HS-27A (cell line): ENCODE data around the gene ADAM33.

Source experiments
- DNase-seq: peaks from one replicate; pipeline ENCODE4 v3.0.0-alpha.2; 2012; ENCODE audit warnings: low read depth, missing footprints

Gene ADAM33

DNA sequence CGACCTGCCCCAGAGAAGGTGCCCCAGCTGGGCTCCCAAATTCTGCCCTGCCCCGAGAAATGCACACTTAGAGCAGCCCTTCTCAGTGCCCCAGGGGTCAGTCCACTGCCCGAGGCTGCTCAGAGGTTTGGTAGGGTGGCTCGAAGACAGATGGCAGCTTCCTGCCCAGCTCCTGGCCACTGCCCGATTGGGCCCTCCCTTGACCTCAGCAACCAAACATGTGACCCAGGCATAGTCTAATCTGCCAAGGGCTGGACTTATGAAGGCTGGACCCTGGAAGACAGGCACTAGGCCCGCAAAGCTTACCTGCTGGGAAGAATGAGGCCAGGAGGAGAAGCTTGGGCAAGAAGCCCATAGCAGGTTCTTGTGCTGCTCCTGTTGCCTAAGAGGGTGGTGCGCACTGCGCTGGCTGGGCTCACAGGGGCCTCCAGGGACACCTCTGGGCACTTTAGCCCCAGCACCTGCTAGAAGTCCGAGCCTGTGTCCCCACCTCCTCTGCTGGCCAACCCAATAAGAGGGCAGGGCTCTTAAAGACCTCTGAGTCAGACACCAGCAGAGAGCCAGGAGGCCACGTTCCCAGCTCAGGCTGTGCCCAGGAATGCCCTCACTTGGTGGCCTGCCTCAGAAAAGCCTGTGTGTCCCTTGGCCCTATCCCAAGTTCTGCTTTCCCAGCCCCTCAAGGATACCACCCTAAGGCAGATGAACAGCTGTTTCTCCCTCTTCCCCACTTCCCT, 25.1 kb upstream of the ADAM33 start:
- DNase-seq = no peak

- no peak for DNase-seq
Observed at GRCh38 chr20:3705970-3706739, 24.3 kb upstream of the ADAM33 start.

- no peak for DNase-seq
Observed at GRCh38 chr20:3705491-3705969, 23.7 kb upstream of the ADAM33 start.

DNA sequence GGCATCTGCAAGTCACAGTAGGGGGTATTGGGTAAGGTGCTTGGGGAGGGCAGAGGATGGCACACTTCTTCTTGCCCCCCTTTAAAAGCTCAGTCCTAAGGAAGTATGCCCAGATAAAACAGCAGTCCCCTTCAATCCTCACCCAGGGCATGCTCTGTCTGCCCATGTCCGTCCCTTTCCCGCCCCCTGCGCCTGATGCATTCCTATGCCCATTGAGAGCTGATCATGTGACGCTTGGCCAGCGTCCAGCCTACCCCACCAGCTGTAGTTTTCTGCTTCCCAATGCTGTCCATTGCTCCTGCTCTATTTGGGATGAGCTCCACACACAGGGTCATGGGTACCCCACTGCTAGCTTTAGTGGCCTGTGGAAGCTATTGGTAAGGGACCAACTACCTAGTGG, 22.3 kb upstream of the ADAM33 start:
- no peak for DNase-seq

GRCh38 chr20:3702611-3703391, 21.0 kb upstream of the ADAM33 start:
- no peak for DNase-seq

DNA sequence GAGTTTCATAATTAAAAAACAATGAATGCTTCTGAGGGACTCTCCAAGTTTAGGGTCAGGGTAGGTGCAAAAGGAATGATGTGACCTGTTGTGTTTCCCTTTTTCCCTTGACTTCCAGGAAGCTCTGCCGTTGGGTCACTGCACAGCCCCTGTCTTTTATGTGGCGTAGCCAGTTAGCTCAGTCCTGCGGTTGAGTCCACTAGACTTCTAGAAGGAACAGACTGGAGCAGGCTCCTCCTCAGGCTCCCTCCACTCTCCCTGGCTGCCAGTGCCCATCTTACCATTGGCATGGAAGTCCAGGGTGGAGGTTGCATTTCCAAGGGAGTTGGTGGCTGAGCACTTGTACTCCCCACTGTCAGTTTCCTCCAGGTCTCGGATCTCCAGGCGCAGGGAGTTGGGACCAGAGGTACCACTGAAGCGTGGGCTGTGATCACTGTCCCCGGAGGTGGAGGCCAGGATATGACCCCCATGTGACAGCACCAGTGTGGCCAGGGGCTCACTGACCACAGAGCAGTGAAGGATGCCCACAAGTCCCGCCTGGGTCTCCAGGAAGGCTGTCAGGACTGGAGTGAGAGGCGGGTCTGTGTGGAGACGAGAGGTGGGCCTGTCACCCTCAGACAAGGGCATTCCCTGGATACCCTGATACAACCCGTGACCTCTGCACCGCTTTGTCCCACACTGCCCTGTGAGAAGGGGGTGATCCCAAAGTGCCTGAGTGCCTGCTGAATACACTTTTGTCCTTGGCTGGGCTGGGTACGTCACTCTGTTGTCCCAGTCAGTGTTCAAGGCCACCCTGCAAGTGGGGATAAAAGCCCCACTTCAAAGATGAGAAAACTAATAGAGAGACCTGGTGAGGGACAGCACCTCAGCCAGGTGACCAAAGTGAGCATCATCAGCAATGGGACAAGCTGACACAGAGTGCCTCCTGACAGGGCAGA, 19.5 kb upstream of the ADAM33 start:
- no peak for DNase-seq

GRCh38 chr20:3699037-3699436, 17.2 kb upstream of the ADAM33 start:
- no peak for DNase-seq

DNA sequence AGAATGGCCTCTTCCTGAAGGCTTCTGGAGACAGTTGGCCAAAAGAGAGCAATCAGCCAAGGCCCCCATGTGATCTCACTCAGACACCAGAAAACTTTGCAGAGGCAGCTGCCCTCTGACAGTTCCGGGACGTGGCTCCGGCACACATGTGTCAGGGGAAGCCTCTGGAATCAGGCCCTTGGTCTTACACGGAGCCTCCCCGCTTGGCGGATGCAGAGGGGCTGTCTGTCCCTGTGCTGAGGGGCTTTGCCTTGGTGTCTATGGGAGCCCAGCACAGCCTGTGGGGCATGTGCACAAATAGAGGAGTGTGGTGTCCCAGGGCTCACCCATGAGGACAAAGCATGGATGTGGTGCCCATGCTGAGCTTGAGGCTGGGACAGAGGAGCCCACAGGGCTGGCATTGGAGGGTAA, 16.8 kb upstream of the ADAM33 start:
- DNase-seq = no peak

DNA sequence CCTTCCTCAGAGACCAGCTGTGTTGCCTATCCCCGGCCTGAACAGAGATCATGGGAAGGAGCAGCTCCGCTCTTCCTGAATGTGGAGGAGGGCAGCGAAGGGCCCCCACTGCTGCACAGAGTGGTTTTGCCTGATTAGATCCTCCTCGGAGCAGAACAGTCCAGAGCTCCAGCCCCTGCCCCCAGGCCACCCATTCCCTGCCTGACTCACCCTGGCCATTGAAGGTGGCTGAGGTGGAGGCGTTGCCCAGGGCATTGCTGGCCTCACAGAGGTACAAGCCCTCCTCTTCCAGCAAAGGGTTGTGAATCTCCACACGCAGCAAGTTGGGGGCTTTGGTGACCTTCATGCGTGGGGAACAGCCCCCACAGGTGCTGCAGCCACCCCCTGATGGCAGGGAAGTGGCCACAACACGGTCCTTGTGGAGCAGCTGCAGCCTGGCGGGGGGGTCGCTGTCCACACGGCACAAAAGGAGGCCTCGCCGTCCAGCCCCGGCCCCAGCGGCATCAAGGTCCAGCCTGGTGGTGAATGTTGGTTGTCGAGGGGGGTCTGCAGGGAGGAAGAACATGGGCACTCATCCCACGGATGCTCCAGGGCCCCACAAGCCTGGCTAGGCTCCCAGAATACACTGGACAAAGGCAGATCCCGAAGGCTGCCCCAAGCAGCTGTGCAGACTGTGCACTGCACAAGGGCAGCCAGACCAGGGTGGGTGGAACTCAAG, 15.9 kb upstream of the ADAM33 start:
- DNase-seq = no peak

DNA sequence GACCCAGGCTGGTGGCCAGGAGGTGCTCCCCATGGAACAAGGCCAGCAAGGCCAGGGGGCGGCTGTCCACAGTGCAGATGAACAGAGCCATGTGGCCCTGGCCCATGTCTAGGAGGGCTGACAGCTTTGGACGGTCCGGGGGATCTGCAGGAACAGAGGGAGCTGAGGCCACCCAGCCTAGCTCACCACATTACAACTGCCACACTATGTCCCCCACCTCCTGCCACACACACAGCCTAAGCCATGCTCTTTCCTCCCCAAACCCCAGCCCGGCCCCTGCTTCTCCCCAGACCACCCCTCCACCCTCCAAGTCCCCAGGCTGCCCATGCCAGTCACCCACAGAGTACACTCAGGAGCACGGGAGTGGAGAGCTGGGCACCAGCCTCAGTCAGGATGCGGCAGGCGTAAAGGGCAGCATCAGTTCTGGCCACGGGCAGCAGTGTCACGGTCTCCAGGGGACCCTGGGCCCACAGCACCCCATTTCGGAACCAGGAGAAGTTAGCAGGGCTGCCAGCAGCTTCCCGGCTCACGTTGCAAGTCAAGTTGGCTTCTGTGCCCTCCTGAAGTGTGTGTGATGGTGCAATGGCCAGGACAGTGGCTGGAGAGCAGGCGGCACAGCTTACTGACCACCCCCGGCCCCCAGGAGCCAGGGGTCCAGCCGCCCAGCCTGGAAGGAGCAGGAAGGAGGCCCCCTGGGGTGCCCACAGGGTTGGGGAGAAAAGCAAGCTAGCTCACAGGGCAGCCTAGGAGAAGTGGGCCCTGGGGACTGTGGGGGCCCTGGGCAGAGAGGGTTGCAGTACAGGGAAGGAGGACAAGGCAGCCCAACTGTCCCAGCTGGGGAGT, 15.2 kb upstream of the ADAM33 start:
- no peak for DNase-seq

- no peak for DNase-seq
Observed at GRCh38 chr20:3696200-3696599, 14.4 kb upstream of the ADAM33 start.

- DNase-seq = no peak
Observed at GRCh38 chr20:3694864-3695263, 13.1 kb upstream of the ADAM33 start.

GRCh38 chr20:3693376-3693775, 11.6 kb upstream of the ADAM33 start:
- no peak for DNase-seq

DNA sequence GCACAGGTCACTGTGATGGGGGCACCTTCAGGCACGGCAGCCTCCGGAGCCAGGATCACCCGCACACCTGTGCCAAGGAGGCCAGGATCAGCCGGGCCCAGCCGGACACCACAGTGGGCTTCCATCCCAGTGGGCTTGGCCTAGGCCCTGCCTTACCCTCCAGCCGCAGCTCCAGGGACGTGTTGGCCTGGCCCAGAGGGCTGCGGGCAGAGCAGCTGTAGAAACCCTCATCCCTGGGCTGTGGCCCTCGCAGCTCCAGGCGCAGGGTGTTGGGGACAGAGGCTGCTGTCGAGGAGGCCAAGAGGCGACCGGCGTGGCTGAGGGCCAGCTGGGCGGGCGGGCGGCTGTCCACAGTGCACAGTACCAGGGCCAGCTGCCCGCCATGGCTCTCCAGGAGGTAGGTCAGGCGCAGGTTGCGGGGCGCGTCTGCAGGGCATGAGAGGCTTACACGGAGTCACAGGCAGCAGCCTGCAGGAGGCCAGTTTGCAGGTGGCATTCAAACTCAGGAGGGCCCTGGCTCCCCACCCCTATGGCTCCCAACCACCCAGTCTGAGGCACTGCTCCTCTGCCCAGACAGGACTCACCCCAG, 11.0 kb upstream of the ADAM33 start:
- no peak for DNase-seq

GRCh38 chr20:3691897-3692296, 10.1 kb upstream of the ADAM33 start:
- no peak for DNase-seq

- DNase-seq = no peak
Observed at GRCh38 chr20:3691306-3691705, 9.5 kb upstream of the ADAM33 start.

DNA sequence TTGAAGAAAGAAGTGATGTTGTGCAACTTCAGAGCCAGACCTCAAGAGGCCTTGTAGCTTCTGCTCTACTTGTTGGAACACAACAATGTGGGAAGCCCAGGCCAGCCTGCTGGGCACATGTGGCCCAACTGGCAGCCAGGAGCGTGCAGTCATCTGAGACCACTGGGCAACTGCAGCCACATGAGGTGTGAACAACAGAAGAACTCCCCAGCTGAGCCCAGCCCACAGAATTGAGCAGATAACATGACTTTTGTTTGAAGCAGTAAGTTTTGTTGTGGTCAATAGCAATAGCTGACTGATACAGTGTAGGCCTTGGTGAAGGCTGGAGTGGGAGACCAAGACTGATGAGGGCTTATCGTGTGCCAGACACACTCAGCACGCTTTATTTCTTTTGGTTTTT, 8.6 kb upstream of the ADAM33 start:
- no peak for DNase-seq

DNA sequence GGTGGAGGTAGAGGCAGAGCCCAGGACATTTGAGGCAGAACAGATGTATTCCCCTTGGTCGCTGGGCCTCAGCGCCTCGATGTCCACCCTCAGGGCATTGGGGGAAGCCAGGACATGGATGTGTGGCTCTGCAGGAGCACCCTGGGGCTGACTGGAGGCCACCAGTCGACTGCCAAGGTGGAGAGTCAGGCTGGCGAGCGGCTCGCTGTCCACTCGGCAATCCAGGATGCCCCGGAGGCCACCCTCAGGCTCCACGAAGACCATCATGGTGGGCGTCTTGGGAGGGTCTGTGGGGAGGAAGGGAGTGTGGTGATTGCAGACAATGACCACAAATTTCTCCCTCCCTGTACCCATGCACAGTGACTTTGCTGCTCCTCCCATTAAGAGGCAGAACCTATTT, 8.2 kb upstream of the ADAM33 start:
- DNase-seq = no peak

GRCh38 chr20:3687655-3688054, 5.8 kb upstream of the ADAM33 start:
- no peak for DNase-seq
